A673 (cell line): ENCODE results near the gene SUPT3H.

ENCODE experiments used
- EZH2 ChIP-seq: fragments of 200-600 bp; sonication (generic); IDR thresholded peaks from 2 replicates; pipeline ENCODE4 v1.6.1; 2017; ENCODE audit warnings: borderline replicate concordance, low read depth, mild to moderate bottlenecking, mixed read lengths, antibody characterized with exemption, low read length; ENCODE audit not compliant: poor library complexity, severe bottlenecking
- TF ChIP-seq, protein P1 (sequence below): fragments of 300-800, 200-600 bp; sonication (generic); conservative IDR thresholded peaks from 2 replicates; pipeline ENCODE4 v1.5.1; 2017; ENCODE audit warnings: low read depth, mild to moderate bottlenecking, antibody characterized with exemption, low read length, moderate library complexity, mixed read lengths

DNA sequence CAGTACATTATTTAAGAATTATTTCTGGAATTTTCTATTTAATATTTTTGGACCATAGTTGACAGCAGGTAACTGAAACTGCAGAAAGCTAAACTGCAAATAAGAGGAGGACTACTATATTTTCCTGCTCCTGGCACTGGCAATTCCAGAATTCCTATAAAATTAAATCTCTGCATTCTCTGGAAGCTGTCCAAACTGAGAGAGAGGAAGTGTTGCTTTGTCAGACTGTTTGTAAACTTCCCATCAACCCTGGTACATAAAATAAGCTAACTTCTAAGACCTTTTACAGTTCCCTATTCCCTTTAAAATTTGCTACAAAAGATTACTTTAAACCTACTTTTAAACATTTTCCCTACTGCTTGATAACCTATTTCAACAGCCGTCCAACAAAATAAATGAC is 245.7 kb downstream of the SUPT3H start:
- no peak for TF ChIP-seq EZH2
- TF ChIP-seq, protein P1, sequence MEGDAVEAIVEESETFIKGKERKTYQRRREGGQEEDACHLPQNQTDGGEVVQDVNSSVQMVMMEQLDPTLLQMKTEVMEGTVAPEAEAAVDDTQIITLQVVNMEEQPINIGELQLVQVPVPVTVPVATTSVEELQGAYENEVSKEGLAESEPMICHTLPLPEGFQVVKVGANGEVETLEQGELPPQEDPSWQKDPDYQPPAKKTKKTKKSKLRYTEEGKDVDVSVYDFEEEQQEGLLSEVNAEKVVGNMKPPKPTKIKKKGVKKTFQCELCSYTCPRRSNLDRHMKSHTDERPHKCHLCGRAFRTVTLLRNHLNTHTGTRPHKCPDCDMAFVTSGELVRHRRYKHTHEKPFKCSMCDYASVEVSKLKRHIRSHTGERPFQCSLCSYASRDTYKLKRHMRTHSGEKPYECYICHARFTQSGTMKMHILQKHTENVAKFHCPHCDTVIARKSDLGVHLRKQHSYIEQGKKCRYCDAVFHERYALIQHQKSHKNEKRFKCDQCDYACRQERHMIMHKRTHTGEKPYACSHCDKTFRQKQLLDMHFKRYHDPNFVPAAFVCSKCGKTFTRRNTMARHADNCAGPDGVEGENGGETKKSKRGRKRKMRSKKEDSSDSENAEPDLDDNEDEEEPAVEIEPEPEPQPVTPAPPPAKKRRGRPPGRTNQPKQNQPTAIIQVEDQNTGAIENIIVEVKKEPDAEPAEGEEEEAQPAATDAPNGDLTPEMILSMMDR = no peak
